GM21737 (cell line): Measurements from ENCODE around the gene DRGX.

Experiments
- ATAC-seq: cut with Tn5 transposase; IDR thresholded peaks from one replicate; pipeline ENCODE4 v1.9.1; 2021; ENCODE audit warnings: mild to moderate bottlenecking, moderate library complexity; ENCODE audit not compliant: unreplicated experiment

Gene DRGX

DNA sequence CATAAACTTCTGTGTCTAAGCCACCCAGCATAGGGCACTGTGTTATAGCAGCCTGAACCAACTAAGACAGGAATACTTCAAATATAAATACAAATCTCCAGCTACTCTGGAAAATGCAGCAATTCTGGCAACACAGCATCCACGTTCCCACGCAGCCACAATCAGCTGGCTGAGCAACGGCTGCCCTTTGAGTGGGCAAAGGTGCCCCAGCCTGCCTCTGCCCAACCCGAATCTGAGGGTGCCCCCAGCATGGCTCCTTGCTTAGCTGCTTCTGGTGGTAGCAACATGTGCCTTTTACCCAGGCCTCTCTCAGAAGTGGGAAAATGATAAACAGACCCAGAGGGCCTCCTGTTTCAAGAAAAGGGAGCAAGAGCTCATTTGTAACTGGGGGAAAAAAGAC is 12.0 kb downstream of the DRGX start:
- ATAC-seq = no peak

DNA sequence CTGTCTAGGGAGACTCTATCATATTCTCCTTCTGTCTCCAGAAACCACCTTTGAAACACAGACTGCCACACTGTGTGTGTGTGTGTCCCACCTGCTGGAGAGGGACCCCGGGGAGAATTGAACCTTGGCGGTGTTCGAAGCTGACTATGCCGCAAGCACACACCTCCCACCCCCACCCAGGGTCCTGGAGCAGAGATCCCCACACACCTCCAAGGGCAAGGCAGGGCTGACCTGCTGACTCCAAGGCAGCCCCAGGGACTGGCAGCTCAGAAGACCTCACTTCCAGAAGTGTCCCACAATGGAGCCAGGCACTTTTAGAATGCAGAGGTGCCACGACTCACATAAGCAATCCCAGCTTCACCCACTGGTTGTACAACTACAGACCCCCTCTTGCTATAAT is 13.1 kb downstream of the DRGX start:
- no peak for ATAC-seq

DNA sequence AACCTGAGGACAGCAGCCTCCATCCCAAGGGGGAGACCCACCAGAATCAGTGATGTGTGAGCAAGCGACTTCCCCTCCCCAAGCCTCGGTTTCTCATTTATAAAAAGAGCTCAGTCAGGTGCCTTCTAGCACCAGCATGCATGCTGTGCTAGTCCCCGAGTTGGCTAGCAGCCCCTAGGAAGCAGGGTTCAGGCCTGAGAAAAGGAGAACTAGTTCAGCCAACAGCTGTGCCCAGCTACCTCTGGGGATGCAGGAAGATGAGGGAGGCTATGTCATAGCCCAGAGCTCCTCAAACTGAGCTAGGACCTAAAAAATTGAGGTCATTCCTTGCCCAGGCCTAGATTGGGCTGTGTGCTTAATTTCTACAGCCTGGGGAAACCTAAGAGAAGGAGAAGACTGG is 13.7 kb downstream of the DRGX start:
- no peak for ATAC-seq

DNA sequence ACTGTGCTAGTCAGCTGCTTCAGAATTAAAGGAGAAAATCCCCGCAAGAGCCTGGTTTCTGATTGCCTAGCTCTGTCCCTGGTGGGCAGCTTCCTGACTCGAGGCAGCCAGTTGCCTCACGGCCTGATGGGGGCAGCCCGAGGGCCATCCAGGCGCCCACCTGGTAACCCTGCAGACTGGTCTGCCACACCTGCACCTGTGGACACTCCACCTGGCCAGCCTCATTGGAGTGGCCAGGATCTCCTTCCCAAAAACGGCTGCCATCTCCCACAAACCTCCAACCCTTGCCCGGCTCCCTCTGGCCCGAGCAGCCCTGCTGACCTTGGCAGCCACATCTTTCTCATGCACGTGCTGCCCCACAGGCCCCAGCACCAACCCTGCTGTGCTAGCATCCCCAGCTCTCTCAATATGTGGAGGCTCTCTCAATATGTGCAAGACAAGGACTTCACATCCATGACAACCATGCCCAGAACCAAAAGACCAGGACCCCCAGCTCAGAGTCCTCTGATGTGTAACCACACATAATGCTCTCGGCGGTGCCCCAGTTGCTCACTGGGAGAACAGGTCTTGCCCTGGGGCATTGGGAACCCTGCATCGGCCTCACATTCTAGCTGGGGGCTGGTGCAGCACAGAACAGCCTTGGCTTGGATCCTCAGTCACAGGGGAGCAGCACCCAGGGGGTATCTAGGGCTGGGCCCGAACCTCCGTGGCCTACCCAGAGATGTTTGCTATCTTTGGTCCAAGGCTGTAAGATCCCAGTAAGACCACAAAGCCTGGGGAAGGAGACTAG is 14.6 kb downstream of the DRGX start:
- ATAC-seq = no peak

DNA sequence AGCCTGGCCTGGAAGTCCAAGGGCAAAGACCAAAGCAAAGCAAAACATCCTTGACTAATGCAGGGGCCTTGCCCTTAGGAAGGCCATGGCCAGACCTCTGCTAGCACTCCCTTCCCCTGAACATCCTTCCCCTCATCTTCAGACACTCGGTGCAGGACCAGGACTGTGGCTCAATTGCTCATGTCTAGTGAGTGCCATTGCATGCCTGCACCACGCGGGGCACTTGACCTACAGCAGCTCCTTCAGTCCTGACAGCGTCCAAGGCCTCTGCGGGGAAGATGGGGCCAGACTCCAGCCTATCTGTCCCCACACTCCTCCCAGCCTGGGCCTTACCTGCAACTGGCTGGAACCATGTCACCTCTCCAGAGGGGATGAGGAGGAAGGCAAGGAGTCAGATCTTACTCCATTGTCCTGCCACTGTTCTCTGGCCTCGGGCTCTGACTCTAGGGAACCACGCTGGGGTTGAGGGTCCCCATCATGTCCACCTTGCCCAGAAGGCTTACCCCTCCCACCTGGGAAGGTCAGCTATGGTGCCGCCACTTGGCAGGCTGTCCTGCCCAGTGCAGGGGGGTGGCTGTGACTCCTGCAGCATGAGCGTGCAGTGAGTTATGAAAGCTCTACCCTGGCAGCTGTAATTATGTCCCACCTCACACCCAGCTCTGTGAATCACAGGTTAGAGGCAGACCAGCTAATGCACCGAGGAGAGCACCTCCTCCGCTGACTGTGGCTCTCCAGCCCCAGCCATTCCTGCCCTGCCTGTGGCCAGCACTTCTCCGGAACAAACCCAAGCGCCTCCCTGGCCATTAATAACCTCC is 16.1 kb downstream of the DRGX start:
- no peak for ATAC-seq

DNA sequence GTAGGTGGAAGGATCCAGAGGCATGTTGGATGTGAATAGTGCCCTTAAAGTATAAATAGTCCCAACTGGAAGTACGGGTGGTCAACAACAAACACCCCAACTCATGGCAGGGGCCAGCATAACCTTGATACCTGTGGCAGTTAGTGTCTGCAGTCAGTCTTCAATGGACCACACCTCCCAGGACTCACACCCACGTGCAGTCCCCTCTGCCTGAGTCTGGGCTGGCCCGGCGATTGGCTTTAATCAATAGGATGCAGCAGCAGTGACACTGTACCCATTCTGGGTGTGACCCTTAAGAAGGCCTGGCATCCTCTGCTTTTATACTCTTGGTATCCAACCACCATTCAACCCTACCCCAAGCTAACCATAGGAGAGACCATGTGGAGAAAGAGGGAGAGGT is 18.6 kb downstream of the DRGX start:
- ATAC-seq = no peak

DNA sequence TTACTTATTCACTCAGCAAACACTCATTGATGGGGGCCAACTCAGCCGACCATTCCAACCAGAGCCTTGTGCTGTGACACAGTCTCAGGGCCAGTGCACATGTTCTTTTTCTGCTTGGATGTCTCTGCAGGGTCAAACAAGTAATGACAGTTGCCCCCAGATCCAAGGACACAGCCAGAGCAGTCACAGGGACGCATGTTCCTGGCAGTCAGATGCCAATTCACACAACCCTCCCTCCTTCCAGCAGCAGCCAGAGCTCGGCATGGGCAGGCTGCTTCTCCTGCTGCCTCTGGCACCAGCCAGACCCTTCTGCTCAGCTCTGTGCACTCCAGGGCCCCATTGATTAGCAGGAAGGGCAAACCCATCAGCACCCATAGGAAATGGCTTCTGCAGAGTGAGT is 20.3 kb downstream of the DRGX start:
- ATAC-seq = no peak

DNA sequence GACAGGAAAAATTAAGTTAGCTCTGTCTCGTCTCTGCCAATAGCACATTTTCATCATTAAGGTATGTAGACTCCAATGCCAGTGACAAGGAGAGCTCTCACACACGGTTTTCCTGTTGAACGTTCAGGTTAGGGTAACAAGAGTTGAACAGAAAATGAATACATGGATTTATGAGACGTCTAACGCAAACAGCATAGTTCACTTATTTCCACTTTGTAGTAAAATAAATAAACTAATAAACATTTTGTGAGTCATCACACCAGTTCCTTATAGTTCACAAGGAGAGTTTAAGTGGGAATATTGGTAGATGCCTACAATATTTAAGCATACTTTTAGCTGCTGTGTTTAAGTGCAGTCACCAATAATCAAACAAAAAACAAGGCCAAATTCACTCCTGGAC is 21.1 kb downstream of the DRGX start:
- no peak for ATAC-seq

DNA sequence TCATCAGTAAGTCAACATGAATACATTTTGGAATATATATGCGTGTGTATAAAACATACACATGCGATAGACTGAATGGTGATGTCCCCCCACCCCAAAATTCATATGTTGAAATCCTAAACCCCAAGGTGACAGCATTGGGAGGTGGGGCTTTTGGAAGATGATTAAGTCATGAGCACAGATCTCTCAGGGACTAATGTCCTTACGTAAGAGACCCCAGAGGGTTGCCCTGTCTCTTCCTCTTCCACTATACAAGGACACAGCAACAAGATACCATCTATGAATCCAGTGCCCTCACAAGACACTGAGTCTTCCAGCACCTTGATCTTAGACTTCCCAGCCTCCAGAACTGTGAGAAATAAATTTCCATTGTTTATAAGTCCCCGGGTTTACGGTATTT is 22.5 kb downstream of the DRGX start:
- ATAC-seq = no peak

DNA sequence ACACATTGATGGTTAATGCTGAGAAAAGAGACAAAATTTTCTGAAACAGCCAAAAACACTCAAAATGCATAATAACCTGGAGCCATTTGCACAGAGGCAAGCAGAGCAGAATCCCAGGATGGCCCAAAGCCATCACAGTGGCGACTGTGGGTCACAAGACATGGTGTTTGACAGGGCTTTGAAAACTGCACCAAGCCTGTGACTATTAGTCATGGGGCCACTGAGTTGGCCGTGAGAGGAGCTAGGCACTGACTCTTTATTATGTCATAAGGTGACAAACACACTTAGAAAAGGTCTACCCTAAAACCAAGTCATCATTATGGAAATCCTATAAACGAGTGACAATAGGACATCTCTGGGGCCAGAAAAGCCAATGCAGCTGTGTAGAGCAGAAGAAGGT is 23.9 kb downstream of the DRGX start:
- no peak for ATAC-seq

DNA sequence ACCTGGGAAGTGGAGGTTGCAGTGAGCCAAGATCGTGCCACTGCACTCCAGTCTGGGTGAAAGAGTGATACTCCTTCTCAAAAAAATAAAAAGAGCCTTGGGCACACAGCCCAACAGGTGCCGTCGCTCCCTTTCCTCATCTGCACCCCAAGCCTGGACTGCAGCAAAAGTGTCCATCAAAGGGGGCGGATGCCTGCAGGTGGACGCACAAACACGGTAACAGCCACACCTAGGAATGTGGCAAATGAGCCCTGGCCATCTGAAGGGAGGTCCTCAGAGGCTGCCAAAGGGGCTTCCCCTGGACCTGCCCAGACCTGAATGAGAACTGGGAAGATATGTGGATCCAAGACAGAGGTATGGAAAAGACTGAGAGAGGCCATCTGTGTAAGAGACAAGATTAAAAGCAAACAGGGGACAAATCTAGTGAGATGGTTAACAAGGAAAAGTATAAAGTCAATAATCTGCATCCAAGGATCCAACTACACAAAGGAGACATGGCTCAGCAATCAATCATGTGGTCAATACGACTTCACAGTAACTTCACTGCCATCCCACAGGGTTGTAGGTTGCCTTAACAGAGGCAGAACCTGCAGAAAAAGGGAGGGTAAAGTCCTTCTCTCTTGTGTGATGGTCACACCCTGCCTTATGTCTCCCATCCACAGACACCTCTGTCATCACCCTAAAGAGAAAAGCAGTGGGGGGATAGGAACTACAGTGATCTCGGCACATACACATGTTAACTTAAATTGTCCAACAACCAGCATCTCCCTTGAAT is 25.4 kb downstream of the DRGX start:
- no peak for ATAC-seq

DNA sequence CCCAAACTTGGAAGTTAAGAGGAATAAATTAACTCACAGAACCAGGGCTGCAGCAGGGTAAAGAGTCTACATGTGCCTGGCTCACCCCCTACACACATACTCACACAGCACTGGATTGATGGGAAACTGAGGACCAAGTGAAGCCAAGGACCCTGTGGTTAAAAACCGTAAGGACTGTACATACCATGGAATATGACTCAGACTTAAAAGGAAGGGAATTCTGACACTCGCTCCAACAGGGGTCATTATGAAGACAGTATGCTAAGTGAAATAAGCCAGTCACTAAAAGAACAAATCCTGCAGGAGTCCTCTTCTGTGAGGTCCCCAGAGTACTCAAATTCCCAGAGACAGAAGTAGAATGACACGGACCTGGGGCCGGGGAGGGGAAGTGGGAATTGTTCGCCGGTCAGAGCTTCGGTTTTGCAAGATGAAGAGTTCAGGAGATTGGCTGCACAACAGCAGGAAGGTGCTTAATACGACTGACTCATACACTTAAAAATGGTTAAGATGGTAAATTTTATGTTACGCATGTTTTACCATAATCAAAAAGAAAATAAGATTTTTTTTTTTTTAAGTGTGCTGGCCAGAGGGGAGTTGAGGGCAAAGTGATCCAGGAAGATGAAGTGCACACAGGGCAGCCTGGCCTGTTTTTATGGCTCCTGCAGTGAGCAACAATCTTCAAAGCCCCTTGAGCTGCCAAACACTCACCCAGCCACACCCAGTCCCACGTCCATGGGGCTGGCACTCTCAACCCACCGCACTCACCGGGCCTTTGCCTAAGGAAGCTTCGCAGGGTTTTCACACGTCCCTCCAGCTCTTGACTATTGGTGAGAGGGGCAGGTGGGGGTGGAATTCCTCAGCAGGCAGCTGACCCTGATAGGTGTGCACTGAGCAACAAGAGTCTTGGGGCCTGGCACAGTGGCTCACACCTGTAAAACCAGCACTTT is 26.4 kb downstream of the DRGX start:
- no peak for ATAC-seq

DNA sequence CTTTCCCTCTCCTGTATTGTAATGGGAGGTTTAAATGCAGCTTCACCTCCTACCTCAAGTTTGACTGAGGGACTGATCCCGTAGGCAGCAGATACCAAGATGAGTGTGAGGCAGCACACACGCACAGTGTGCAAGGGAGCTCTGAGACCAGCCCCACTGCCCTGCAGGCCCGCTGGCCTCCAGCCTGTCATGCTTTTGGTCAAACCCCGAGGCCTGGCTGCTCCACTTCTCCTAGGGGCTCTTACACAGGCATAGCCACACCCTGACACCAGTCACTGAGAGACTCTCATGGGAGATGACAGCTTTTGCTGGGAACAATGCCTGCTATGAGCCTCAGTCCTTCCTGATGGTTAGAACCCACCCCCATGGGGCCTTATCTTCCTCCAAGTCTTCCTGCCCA is 27.6 kb downstream of the DRGX start:
- no peak for ATAC-seq

DNA sequence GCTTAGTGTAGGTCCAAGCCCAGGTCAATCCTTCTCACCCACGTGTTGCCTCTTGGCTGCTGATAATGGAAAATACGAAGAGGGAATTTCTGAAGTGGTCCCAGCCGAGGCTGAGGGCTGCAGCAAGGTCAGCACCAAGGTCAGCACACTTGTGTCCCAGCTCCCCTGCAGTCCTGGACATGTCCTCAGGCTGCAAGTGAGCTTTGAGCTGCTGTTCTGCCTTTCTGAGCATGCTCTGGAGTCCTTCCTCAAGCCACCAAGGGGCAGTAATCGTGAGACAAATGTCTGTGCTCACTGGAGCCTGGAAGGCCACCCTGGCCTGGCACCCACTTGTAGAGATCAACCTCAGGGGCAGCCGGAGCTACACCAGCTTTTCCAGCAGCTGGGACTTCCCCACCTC is 28.3 kb downstream of the DRGX start:
- ATAC-seq = no peak

DNA sequence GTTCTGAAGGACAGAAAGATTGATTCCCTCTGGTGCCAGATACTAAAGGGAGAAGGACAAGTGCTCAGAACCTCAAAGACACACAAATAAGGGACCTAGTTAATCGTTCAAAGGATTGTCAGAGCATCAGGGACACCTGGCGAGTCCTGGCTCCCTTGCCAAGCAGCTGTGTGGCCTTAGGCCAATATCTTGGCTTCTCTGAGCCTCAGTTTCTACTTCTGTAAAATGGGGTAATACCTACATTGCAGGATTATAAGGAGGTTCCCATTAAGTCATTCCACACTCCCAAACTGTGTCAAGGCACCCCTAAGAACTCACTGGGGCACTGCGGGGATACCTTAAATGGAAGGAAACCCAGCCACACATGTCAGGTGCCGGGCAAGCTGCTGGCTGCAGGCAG is 29.4 kb downstream of the DRGX start:
- no peak for ATAC-seq

DNA sequence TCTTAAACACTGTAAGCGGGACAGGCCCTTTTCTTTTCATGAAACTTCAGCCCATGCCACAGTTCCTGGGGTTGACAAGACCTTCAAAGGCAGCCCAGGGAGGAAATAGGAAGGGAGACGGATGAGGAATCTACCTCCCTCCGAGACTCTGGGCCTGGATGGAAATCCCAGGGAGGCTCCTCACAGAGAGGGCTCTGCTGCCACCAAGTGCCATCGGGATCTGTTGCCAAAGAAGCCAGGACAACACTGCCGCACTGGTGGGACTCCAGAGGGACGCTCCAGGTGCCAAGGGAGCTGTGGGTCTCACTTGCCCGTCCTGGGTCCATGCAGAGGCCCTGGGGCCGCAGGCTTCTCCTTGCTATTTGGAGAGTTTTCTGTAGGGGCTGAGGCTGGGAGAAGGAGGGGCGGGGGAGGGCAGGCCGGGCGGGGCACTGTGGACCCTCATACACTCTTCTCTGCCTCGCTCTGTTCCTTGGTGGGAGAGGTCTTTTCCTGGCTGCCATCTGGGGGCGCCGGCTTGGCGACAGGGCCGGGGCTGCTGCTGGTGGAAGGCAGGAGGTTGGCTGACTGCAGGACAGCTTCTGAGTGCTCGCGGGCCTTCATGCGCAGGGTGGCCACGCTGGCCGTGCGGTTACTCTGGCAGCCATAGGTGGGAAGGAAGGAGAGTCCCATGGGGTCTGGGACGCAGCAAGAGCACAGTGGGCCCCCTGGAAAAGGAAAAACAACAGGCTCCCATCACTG is 30.0 kb downstream of the DRGX start:
- ATAC-seq = no peak

DNA sequence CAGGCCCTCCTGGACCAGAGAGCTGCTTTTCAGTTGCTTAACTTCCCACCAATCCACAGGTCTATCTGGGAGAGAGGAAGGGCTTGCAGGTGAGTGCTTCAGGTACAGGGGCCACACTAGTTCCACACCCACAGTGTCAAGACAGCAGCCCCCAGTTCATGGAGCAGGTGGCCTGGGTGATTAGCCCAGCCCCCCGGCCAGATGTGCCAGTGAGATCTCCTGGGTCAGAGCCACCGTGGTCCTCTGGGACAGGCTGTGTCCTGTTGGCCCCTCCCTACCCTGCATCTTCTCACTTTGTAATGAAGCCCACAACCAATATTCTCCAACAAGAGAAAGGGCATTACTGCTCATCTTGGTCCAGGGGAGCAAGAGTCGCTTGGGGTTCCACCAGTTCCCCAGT is 30.6 kb downstream of the DRGX start:
- no peak for ATAC-seq

DNA sequence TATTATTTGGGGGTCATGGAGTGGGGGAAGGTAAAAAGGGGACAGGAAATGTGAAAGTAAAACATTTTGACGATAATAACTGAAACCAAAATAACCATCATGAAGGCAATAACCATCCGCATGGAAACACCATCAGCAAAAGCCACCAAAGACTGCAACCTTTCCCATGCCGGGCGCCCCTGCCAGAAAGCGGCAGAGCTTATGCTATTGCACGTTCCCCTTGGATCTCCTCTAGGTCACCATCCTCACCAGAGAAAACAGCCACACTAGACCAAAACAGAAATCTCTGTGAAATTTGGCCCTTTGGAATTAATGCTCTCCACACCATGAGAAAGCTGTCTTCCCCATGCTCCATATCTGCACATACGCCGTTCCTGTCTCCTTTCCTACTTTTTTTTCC is 31.1 kb downstream of the DRGX start:
- no peak for ATAC-seq

DNA sequence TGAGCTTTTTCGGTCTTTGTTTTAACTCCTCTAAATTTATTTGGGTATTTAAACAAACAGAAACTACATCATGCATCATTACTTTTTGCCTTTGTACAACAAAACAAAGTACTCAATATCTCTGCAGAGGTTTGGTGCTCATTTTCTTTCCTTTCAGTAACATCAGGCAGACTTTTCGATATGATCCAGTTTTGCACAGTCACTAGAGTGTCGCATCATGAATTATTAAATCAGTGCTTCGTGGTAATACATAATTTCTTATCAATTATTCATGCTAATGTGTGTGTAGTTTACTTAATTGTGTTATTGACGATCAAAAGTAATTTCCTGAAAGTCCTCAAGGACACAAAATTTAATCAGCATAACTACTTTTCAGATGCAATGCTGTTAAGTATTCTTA is 31.8 kb downstream of the DRGX start:
- no peak for ATAC-seq
